ENCODE measurements around the gene CADM1.

CADM1 gene

DNA sequence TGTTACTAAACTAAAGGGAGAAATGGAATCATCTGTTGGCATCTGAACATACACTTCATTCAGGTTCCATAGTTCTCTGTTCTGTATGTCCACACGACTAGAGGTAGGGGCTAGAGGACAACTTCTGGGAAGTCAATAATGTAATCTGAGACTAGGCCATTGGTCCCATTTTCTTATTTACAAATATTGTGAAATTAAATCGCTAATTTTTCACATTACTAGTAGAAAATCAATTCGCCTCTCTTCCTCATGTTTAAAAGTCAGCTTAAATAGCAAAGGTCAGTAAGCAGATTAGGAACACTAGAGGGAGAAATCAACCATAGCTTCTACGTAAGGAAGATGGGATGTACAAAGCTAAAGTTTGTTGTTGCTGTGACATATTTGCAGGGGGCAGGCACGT, 59.7 kb downstream of the CADM1 start:
- no peak for DNase-seq (ENCODE audit: low read depth)

DNA sequence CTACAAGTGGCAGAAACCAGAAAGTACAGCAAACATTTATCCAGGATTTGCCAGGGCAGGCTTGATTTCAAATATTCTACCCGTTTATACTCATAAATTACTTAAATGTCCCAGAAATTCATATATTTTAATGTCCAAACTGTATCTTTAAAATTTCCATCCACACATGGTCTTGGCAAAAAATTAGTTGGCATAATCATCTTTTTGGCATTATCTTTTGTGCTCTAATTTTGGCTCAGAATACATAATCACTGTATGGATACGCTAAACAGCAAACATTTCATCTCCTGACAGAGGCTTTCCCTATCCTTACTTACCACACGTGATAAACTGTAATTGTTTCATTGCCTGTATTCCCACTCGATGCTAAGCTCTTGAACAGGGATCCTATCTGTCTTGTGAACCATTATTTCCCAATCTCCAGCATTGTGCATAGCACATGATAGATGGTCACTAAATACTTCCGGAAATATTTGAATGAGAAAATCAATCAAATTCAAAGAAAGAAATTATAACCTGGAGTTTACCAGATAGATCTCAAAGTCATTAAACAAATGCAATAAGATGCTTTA, 64.2 kb downstream of the CADM1 start:
- no peak for DNase-seq (ENCODE audit: low read depth)

DNA sequence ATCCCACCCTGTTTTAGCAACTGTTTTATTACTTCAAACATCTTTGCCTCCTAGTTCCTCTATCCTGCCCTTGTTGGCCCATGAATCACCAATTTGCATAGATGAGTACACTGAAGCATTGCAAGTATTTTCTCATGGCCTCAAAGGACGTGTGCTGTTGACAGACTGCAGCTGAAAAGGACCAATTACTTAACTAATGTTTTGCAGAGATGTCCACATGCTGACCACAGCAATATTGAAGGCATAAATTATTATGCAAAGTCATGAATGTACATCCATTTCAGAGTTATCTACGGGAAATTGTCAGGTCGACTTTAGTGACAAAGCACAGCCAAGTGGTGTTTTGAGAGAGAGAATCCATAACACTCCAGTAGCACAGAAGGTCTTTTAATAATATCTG, 64.8 kb downstream of the CADM1 start:
- no peak for DNase-seq (ENCODE audit: low read depth)

DNA sequence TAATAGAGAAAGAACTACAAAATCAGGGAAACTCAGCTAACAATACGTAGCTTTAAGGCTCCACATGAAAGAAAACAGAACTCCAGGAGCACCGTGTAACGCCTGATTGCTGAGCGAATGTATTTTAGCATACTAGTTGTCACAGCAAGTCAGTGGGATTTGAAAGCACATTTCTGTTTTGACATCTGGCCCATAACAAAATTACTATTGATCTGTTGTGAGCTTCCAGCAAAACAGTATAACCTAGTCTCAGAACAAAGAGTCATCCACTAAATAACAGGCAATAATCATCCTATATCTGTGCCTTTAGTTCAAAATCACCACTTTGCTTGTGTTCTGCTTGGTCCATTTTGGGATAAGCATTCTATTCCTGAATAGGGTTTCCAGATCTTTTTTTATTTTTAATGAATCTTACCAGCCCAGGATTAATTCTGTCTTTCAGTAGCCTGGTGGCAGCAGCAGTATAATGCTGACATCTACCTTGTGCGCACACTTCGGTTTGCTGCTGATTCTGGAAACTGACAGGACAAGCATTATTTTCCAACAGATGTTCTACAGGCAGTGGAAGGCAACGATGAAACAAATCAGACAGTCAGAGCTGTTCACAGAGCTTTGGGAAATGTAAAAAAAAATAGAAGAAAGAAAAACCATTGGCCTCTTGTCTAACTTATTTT, 66.2 kb downstream of the CADM1 start:
- DNase-seq (ENCODE audit: low read depth), result no peak

DNA sequence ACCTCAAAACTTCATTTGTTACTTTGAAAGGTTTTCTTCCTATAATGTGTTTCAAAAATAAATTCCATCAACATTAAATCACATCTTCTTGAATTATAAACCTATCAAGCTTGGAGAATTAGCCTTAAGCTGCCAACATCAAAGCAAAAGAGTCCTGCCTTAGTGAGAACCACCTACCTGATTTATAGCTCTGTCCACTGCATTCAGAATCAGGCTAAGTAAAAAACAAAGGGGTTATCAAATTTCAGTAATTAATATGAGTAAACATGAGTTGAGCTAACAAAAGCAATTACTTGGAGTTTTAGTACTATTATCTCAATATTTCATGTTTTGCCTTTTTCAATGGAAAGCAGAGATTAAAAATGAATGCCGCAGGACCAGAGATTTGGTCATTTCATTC, 73.9 kb downstream of the CADM1 start:
- DNase-seq (ENCODE audit: low read depth), result no peak

DNA sequence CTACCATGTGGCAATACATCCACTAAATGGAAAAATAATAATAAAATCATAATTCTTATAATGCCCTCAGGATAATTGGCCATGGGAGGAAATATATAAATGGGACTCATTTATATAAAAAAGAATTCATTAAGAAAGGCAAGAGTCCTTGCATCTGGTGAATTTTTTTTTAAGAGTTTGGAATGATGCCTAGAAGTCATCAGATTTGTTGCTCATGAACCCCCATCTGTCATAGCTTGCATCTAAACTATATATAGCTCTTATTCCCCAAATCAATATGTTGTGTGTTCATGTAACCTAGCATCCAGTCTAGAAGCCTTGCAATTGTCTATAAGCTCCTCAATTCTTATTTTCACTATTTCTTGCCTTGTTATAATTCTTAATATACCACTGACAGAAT, 75.9 kb downstream of the CADM1 start:
- no peak for DNase-seq (ENCODE audit: low read depth)

DNA sequence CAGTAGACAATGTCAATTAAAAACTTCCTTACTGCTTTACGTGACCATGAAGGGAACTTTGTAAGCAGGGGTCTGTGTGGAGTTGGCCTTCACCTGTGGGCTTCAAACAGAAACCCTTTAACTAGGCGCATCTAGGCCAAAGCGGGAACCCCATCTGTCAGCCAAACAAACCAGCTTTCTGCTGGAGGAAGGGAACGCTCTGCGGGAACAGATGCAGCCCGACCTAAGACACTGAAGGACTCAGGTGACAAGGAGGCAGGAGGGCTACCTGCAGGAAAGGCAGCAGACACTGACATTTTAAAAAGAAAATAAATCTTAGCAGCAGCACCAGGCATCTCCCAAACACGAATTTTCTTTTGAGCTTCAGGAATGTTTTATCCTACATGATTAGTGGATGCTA, 78.4 kb downstream of the CADM1 start:
- DNase-seq (ENCODE audit: low read depth), result no peak

DNA sequence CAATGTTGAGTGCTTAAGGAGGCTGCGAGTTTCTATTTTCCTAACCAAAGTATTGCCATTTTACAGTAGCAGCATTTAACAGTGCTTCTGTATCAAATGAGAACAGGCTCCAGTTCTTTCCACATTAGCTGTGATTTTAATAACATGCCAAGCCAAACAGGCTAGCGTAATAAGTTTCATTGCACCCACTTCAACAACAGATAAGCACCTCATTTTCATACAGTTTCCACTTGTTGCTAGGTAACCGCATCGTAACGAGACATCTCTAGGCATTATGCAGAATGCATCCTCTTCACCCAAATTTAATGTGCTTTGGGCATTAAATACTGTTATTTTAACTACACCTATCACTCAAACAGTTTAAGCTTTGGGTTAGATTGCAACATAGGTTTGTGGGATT, 79.0 kb downstream of the CADM1 start:
- DNase-seq (ENCODE audit: low read depth), result no peak

DNA sequence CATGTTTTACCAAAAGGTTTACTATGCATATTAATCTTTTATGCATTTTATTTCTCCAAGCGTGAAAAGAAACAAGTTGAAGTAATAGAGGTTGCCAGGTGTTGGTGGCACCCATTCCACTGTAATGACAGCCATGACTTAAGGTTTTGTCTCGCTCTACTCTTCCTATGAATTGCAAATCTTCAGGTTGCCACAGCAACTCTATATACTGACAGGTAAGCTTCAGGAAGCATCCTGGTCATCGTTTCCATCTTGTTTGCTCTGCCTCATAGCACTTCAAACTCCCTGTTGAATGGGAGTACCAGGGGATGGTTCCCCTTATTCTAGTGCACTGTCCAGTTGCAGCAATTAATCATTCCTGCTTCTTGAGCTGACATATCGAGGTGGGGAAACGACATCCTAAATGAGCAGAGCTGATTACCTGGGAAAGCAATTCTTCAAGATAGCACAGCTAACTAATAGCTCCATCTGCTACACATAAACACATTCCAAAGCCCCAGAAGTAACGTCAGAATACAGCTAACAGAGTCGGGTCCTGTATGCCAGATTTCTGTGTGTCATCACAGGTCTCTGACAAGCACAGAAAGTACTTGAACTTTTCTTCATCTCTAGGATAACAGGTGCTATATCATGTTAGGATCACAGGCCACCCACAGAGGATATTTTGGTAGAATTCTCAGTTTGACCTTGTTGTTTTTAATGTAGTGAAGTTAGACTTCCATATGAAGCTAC, 80.3 kb downstream of the CADM1 start:
- no peak for DNase-seq (ENCODE audit: low read depth)

DNA sequence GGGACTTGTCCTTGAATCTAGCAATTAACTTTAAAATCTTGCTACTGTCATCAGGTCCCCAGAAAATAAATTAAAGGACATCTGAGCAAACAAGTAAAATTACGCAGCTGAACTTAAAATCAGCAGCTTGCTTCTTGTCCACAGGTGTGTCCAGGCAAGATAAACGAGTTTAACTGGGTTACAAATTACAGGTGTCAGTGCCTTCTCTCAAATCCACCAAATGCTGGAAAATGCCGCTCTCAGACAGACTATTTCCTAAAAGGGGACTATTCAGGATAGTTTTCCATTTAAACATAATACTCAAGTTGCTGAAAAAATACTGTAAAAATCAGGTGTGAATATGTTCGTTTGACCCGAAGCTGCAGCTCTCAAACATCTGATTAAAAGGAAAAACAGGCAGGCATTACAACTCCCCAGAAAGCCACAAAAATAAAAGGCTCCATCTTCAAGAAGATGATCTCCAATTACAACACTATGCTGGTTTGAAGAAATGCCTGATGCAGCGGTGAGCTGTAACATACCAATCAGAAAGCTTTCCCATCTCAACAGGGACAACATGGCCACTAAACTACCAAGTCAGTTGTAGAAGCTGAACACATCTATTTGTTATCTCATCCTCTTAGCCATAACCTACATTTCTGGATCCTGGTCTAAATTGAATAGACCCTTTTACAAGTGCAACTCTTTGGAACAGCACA, 82.1 kb downstream of the CADM1 start:
- no peak for DNase-seq (ENCODE audit: low read depth)

DNA sequence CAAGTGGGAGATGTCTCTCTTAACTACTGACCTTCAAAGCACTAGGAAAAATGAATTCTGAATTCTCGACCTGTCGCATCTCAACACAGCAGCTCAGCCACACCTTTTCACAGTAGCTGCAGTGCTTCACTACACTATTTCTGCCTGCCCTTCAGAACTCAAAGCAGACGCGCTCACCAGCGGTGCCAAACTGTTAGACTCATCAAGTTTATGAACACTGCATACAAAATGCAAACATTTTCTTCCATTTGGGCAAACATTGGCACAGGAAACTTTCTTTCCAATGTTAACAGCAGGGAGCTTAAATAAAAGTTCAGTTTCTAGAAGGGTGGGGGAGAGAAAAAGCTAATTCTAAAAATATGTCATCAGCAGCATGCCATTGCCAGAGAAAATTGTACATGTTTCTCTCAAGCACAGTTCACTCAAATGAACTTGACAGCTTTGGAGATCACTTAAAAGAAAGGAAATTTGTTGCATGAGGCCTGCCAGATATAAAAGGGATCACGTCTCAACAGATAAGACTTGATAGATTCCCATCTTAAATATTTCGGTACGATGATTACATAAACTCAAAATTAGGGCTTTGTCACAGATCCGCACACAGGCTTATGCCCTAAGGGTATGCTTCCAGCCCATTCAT, 82.7 kb downstream of the CADM1 start:
- no peak for DNase-seq (ENCODE audit: low read depth)

DNA sequence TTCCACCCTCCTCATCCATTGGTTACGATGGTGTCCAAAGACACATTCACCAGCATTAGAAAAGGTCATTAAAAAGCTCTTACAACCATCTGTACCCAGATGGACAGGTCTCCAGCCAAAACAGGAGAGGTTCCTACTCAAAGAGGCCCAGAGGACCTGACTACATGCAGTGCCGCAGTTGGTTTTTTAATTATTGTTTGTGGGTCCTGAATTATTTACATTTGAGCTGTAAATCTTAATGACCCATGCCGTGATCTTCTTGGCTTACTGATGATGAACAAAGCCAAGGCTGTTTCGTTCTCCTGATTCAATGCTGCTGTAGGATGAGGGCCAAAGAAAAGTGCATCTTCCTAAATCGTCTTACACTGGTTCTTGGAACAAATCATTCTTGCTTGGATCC, 83.7 kb downstream of the CADM1 start:
- DNase-seq (ENCODE audit: low read depth), result no peak

DNA sequence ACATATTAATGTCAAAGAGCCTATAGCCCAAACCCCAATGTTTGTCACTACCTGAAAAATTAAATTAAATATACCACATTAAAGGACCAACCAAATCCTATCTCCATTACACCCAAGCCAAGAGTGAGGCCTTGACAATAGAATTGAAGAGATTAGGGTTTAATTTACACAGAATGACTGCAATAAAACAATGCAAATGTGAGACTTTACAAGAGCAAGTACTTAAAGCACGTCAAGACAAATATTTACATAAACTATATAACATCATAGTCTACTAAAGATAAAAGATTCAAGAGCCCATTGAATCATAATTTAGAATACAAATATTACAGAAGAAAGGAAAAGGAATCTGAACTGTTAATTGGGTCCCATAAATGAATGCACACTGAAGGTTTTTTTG, 85.6 kb downstream of the CADM1 start:
- DNase-seq (ENCODE audit: low read depth), result no peak

DNA sequence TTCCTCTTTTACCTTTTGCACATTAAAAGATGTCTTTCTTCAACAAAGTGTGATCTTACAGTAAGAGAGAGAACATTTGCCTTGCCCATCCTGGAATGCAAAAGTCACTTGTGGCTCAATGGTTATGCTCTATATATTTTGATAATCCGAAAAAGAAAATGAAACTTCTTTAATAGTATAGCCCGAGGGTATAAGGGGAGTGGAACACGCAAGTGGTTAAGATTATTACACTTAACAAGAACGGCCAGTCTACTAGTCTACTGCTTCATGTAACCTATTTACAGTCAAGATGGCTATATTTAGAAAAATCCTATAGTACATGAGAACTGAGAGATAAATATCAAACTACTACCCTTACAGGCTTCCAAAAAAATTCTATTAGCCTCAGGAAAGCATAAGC, 86.1 kb downstream of the CADM1 start:
- no peak for DNase-seq (ENCODE audit: low read depth)

DNA sequence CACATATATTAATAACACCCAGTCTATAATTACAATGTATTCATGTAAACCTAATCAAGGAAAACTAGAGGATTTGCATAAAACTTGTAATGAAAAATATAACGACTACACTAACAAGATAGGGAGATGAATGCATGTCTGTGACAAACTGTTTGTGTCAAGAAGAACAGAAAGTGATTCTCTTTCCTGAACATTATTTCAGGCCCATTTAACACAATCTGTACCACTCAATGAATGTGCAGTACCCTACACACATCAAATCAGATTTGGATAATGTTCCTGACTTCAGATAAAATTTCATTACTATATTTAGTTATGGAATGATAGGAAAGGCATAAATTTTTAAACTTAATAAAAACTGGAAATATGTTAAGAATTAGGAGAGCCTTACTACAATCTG, 93.1 kb downstream of the CADM1 start:
- DNase-seq (ENCODE audit: low read depth), result no peak

DNA sequence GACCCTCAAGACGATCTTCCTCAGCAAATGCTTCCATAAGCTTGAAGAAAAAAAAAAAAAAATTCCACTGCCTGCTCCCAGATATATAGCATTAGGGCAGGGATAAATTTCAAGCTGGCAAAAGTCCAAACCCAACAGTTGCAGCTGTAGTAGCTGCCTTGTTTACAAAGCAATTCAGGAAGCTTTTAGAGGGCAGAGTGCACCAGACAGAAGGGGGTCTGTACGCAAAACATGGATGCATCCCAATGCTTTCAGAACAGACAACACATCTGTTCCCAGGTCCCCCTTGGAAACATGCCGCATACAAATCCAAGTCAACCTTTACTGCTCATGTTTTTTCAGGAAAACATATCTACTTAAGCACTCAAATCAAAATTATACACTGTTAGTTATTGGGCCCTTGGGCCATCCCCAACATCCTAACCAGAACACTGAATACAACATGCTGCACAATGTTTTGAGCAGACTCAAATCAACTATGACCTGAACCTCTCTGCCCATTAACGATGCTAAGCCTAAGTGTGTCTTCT, 94.5 kb downstream of the CADM1 start:
- no peak for DNase-seq (ENCODE audit: low read depth)

DNA sequence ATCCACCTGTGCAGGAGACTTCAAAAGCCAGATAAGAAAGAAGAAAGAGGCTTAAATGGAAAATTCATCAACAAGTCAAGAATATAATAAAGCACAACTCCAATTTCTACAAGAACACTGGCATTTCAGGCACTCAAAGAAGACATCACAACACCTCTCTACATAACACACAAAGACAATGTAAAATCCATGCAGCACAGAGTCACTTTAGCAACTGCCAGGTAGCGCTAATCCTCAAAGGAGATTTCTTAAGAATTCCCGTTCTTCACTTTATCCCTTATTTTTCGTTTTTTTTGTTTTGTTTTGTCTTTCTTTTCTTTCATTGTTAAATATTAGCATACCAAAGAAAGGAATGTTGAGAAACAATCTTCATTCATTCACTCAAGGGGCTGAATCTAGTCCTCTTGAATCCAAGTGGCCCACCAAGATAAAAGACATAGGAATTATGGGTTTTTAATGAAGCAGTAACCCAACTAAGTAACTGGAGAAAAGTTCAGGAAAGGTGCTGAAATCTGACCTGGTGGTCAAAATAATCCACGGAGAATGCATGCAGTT, 95.0 kb downstream of the CADM1 start:
- DNase-seq (ENCODE audit: low read depth), result no peak

DNA sequence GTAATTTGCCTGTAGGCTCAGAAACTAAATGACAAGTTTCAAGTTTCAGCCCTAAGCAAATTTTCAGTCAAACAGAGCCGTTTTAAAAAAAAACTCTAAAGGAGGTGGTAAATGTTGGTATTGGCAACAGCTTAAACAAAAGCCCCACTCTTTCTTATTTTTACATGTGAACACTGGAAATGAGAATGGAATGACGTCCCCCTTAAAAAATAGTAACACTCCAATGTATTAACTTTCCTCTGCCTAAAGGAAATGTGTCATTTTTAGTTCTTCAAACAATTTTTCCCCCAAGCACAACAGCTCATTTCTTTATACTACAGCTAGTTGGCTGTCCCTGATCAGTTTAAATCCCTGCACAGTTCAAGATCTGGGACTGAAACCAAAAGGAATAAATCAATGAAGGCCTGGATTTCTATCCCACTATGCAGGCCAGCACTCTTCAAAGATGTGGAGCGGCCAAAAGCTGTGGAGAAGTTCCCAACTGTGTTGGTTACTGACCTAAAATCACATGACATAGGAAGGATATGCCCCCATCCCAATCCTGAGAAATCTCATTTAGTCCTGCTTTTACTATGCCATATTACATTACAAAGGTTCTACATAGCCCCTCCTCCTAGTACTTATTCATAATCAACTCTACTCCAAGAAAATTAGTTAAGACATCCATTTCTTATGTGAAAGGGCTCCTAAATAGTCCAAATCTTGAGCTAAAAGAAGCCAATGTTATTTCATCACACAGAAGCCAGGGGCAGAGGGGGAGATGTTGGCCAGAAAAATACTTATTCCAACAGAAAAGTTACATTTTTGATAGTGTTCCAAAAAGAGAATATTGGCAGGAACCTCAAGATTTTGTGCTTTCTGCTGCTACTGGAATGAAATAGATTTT, 95.9 kb downstream of the CADM1 start:
- no peak for DNase-seq (ENCODE audit: low read depth)

DNA sequence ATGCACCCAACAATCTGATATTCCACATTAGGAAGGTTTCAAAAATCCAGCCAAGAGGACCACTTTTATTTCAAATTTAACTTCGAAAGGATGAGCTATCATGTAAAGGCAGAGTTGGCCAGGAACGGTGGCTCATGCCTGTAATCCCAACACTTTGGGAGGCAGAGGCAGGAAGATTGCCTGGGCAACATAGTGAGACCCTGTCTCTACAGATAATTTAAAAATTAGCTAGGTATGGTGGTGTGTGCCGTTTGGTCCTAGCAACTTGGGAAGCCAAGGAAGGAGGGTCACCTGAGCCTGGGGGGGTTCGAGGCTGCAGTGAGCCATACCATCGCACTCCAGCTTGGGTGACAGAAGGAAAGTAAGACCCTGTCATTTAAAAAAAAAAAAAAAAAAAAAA, 96.7 kb downstream of the CADM1 start:
- no peak for DNase-seq (ENCODE audit: low read depth)

DNA sequence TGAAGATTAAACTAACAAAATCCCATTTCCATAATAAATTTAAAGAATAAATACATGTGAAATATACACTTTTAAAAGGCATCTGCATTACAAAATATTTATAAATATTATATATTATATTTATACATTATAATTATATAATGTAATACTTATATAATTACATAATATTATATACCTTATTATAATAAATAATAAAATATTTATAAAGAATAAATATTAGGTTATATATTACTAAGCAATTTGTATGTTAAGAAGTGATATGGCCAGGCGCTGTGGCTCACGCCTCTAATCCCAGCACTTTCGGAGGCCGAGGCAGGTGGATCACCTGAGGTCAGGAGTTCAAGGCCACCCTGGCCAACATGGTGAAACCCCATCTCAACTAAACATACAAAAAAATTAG, 97.8 kb downstream of the CADM1 start:
- DNase-seq (ENCODE audit: low read depth), result no peak
